ENCODE data around the gene SIAH3.
A peak's percentile ranks its signal among the peaks of the same experiment; 100 is the strongest.
"Not testable (repeated sequence)": the region's sequence is repeated elsewhere in the genome, so short reads cannot be mapped to it uniquely, and the experiment has no call there.

Gene SIAH3, protein sequence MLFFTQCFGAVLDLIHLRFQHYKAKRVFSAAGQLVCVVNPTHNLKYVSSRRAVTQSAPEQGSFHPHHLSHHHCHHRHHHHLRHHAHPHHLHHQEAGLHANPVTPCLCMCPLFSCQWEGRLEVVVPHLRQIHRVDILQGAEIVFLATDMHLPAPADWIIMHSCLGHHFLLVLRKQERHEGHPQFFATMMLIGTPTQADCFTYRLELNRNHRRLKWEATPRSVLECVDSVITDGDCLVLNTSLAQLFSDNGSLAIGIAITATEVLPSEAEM

DNA sequence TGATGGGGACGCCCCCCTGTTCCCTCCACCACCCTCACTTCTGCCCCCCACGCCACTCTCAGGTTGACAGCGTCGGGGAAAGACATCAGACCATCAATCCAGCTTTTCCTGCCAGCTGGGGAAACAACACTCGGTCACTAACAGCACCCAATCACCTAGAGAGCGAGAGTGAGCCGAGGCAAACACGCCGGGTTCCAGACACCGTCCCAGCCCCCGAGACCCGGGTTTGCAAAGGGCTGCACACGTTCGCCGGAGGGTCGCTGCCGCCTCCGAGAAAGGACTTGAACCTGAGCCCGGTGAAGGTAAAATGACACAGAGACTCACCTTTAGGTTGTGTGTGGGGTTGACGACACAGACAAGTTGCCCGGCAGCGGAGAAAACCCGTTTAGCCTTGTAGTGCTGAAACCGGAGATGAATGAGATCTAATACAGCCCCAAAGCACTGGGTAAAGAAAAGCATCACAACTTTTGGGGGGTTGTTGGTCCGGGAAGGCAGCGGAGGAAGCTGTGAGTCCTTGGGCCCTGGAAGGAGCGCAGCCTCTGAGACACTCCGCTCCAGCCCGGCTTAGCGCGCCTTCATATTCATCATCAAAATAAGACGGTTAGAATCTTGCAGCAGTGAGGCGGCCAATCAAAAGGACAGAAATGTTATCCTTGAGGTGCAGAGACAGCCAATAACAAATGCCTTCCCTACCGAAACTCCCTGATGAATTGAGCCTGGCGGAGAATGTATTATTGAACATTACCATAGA, at the start of gene SIAH3:
SIAH3 (minus strand) TSS at position 583 of the 751 bp plus-strand sequence; CDS start at position 459, 124 bp downstream.
- DNase-seq (ENCODE audit: low spot score) = no peak

- DNase-seq (ENCODE audit: low spot score) = no peak
These were observed 47.9 kb upstream of the SIAH3 start for GRCh38 chr13:45899406-45899805.

DNA sequence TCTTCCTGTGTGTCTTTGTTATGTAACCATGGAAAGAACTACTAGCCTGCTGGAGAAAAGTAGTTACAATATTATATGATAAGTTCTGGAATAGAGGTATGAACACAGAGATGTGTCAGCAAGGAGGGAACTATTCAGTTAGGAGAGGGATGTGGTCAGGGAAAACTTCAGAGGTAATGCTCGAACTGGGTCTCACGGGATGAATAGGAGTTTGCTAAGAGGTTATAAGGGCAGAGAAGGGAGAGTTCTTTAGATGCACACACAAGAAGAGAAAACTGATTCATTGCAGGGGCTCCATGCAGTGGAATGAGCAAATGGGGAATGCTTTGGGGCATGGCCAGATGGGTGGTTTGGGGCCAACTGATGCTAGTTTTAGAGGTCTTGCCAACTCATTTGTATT, 46.0 kb upstream of the SIAH3 start:
- DNase-seq (ENCODE audit: low spot score) = no peak

DNA sequence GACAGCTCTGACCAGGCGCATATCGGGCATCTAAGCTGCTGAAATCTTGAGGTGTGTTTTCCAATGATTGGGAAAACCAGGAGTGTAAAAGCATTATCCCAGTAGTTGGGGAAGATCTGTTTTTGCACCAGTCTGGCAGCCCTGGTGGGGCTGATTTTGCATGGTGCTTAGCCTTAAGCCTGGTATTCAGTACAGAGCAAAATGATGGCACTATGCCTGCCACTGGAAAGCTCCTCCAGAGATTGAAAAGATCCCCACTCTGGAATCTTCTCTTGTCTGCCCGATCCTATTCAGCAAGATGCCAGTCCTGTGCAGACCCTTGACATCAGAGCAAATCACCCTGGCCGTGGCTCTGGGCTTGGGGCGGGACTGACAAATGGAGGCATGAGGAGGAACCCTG, 44.7 kb upstream of the SIAH3 start:
- no peak for DNase-seq (ENCODE audit: low spot score)

DNA sequence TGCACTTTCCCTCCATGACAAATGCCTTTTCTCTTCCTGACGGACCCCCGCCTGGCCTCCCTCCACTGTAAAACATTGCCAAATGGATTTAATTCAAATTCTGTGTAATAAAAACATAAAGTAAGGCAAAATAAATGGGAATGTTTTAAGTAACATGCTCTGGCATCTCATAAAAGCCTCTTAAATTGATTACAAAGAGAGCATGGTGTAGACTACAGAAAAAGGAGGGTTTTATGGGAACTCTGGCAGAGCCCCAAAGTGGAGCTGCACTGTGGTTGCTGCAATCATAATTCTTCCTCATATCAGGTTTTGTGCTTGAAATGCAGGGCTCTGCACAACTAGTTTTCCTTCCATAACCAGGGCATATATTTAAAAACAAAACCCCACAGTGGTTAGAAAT, 44.3 kb upstream of the SIAH3 start:
- no peak for DNase-seq (ENCODE audit: low spot score)

- no peak for DNase-seq (ENCODE audit: low spot score)
These were observed 41.0 kb upstream of the SIAH3 start for GRCh38 chr13:45892513-45892912.

- no peak for DNase-seq (ENCODE audit: low spot score)
These were observed 38.2 kb upstream of the SIAH3 start for GRCh38 chr13:45889590-45890243.

DNA sequence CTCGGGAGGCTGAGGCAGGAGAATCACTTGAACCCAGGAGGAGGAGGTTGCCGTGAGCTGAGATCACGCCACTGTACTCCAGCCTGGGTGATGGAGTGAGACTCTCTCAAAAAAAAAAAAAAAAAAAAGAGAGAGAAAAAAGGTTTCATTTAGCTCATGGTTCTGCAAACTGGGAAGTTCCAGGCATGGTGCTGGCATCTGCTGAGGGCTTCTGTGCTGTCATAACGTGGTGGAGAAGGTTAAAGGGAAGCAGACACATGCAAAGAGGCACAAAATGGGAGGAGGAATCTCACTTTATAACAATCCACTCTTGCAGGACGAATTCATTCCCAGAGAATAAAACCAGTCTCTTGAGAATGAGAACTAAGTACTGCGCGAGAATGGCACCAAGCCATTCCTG, 34.9 kb upstream of the SIAH3 start:
- DNase-seq (ENCODE audit: low spot score) = no peak

- DNase-seq (ENCODE audit: low spot score) = no peak
These were observed 33.6 kb upstream of the SIAH3 start for GRCh38 chr13:45885194-45885593.

GRCh38 chr13:45882626-45883025, 31.1 kb upstream of the SIAH3 start:
- peak; percentile 45 for DNase-seq (ENCODE audit: low spot score)

DNA sequence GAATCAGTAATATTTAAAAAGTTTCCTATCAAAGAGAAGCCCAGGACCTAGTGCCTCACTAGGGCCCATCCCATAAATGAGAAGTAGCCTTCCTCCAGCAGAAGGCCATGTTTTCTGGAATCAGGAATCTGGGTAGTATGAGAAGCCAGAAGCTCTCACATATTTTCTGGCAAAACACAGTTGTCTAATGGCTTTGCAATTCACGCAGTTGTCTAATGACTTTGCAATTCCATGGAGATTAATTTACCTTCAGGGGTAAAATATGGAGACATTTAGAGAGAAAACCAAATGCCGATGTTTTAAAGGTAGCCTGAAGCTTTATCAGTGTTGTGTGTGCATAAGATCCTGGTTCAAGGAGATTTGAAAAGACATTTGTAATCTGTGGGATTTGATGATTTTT, 29.8 kb upstream of the SIAH3 start:
- no peak for DNase-seq (ENCODE audit: low spot score)

GRCh38 chr13:45880242-45880641, 28.7 kb upstream of the SIAH3 start:
- DNase-seq (ENCODE audit: low spot score) = no peak

DNA sequence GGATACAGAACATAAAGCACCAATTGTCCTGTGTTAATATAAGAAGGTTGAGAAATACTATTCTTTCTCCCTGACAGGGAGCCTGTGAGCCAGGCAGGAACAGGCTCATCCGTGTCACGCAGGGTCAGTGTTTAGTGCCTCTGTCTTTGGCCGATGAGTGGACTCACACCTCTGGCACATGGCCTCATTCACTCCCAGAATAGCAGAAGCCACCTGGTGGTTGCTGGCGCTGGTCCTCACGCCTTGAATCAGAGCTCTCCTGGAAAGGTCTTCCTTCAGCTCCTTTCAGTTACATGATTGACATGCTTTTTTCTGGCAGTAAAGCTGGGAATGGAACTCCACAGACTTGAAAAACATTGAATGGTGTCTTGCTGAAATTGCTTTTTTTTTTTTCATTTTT, 28.1 kb upstream of the SIAH3 start:
- DNase-seq (ENCODE audit: low spot score) = peak; percentile 52

DNA sequence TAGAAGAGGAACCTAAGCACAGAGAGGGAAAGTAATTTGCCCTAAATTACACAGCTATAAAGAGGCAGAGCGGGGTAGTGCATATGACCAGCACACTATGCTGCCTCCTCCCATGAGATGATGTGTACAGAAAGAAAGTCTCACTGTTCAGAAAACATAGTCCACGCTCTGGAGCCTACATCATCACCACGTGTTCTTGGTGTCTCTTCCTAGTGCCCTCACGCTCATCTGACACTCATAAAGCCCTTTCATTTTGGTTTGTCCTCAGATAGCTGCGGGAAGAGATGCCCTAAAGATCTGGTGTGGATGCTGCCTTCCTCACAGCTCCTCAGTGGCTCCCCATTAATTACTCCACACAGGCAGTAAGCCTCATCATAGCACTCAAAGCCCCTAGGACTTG, 27.4 kb upstream of the SIAH3 start:
- DNase-seq (ENCODE audit: low spot score) = no peak

GRCh38 chr13:45876781-45877180, 25.2 kb upstream of the SIAH3 start:
- no peak for DNase-seq (ENCODE audit: low spot score)

- DNase-seq (ENCODE audit: low spot score) = no peak
These were observed 24.4 kb upstream of the SIAH3 start for GRCh38 chr13:45875951-45876350.

- DNase-seq (ENCODE audit: low spot score) = peak; percentile 31
These were observed 22.2 kb upstream of the SIAH3 start for GRCh38 chr13:45873491-45874325.

GRCh38 chr13:45872566-45872965, 21.0 kb upstream of the SIAH3 start:
- no peak for DNase-seq (ENCODE audit: low spot score)

- DNase-seq (ENCODE audit: low spot score) = not testable (repeated sequence)
These were observed 19.6 kb upstream of the SIAH3 start for GRCh38 chr13:45871201-45871600.

DNA sequence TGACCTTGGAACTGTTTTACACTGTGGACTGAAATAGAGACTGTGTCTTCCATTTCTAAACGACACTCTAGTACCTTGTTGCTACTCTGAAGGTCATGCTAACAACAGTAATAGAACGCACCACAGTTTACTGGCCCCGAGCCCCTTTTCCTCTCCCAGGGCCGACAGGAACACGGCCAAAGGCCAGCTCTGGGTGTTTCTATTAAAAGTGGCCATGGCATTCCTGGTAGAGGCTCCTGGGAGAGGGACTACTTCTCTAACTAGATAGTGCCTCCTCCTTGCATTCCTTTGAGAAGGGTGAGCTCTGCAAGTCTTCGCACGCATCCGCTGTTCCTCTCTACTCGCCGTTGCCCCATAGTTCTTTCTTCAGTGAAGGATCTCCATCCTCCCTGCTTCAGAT, 18.7 kb upstream of the SIAH3 start:
- no peak for DNase-seq (ENCODE audit: low spot score)

GRCh38 chr13:45865414-45865813, 13.9 kb upstream of the SIAH3 start:
- no peak for DNase-seq (ENCODE audit: low spot score)
